Fibroblast of villous mesenchyme (primary cell): ENCODE results near the gene IGF2R. TPM values are rescaled to one million over a fixed set of nuclear protein-coding genes. Genes with fewer than 3 reads are reported as not detected.
"Not testable (repeated sequence)": the region's sequence is repeated elsewhere in the genome, so short reads cannot be mapped to it uniquely, and the experiment has no call there.

Experiments used
- DNase-seq: peaks from one replicate; pipeline ENCODE4 v3.0.0-alpha.2; 2010; ENCODE audit warnings: low read depth
- H3K4me3 ChIP-seq: 2 replicates; pipeline ENCODE4 v1.5.1; 2011; ENCODE audit warnings: low read depth, mild to moderate bottlenecking, low read length
- CTCF ChIP-seq: IDR thresholded peaks from 2 replicates; pipeline ENCODE4 v1.5.1; 2012; ENCODE audit warnings: low read depth, mild to moderate bottlenecking, low read length; ENCODE audit not compliant: insufficient read depth
- total RNA-seq: library from RNA; depleted of rRNA; stranded (reverse); fragments of >200 nt; gene quantifications from 2 replicates; pipeline ENCODE4 v1.2.3, GENCODE V29; 2012

Gene IGF2R
- total RNA-seq, 1 donor: 132 TPM

GRCh38 chr6:159996087-159996622 lies 27.3 kb downstream of the IGF2R start:
- DNase-seq: no peak
- no peak for TF ChIP-seq CTCF
- no peak overlapping the region for H3K4me3 ChIP-seq

- no peak for DNase-seq
- TF ChIP-seq CTCF: no peak
- no peak overlapping the region for H3K4me3 ChIP-seq
Observed at GRCh38 chr6:159996626-159997497, 28.0 kb downstream of the IGF2R start.

- no peak for DNase-seq
- no peak overlapping the region for H3K4me3 ChIP-seq
- no peak for TF ChIP-seq CTCF
Observed at GRCh38 chr6:159997498-159998101, 28.7 kb downstream of the IGF2R start.

GRCh38 chr6:159998538-159998937 lies 29.7 kb downstream of the IGF2R start:
- no peak for DNase-seq
- no peak overlapping the region for H3K4me3 ChIP-seq
- TF ChIP-seq CTCF: no peak

GRCh38 chr6:159999240-159999671 lies 30.4 kb downstream of the IGF2R start:
- no peak overlapping the region for H3K4me3 ChIP-seq
- TF ChIP-seq CTCF: no peak
- no peak for DNase-seq

GRCh38 chr6:160000280-160000704 lies 31.4 kb downstream of the IGF2R start:
- H3K4me3 ChIP-seq: no peak overlapping the region
- TF ChIP-seq CTCF: no peak
- DNase-seq: no peak

GRCh38 chr6:160000893-160001427 lies 32.1 kb downstream of the IGF2R start:
- not testable (repeated sequence) for DNase-seq, H3K4me3 ChIP-seq
